ENCODE measurements around the gene IFNL4.
"Not testable (repeated sequence)": the region's sequence is repeated elsewhere in the genome, so short reads cannot be mapped to it uniquely, and the experiment has no call there.

IFNL4 gene

DNA sequence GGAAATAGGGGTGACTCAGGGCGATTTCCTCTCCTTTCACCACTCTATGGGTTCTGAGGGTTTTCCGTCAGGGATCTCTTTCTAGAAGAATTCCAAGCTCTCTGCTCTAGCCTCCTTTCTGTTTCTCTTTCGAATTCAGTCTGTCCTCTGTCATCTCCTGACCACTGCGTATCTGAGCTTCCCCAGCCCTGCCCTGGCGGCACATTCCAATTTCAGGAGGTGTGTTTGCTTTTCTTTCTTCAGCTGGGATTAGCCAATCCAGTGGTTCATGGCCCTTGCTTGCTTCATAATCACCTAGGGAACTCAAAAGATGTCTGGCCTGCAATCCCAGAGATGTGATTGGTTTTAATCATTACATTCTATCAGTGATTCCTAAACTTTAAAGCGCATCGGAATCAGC is 28.9 kb upstream of the IFNL4 start:
- TF ChIP-seq, protein P1, sequence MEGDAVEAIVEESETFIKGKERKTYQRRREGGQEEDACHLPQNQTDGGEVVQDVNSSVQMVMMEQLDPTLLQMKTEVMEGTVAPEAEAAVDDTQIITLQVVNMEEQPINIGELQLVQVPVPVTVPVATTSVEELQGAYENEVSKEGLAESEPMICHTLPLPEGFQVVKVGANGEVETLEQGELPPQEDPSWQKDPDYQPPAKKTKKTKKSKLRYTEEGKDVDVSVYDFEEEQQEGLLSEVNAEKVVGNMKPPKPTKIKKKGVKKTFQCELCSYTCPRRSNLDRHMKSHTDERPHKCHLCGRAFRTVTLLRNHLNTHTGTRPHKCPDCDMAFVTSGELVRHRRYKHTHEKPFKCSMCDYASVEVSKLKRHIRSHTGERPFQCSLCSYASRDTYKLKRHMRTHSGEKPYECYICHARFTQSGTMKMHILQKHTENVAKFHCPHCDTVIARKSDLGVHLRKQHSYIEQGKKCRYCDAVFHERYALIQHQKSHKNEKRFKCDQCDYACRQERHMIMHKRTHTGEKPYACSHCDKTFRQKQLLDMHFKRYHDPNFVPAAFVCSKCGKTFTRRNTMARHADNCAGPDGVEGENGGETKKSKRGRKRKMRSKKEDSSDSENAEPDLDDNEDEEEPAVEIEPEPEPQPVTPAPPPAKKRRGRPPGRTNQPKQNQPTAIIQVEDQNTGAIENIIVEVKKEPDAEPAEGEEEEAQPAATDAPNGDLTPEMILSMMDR (IDR thresholded peaks at IDR 0.05; ENCODE audit: insufficient read depth, missing control alignments), result no peak
- FAIRE-seq, result no peak
- DNase-seq (ENCODE audit: insufficient read length, low spot score), result no peak

DNA sequence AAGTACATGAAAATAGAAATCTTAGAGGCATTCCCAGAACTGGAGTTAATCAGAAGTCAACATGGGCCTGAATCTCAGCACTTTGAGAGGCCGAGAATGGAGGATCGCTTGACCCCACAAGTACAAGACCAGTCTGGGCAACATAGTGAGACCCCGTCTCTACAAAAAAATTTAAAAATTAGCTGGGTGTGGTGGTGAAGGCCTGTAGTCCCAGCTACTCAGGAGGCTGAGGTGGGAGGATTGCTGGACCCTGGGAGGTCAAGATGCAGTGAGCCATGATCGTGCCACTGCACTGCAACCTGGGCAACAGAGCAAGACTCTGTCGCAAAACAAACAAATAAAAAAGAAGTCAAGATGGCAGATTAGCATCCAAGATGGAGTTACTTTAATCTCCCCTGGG is 28.1 kb upstream of the IFNL4 start:
- no peak for FAIRE-seq
- TF ChIP-seq, protein P1 (IDR thresholded peaks at IDR 0.05; ENCODE audit: insufficient read depth, missing control alignments), result no peak
- DNase-seq (ENCODE audit: insufficient read length, low spot score), result no peak

DNA sequence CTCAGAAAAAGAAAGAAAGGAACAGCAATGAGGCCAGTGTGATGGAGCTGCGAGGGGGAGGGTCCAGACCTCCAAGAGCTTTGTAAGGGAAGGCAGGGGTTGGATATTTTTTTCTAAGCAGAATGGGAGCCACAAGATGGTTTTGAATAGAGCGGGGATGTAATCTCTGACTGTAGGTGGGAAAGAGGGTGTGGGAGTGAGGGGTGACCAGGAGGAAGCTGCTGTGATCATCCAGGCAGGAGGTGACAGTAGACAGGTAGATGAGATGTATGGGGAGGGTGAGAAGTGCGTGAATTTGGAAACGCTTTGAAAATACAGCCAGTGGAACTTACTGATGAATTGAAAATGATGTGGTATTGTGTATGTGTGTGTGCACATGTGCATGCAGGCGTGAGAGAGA is 26.9 kb upstream of the IFNL4 start:
- FAIRE-seq (no peak), DNase-seq (ENCODE audit: insufficient read length, low spot score) (no peak)
- TF ChIP-seq, protein P1 (IDR thresholded peaks at IDR 0.05; ENCODE audit: insufficient read depth, missing control alignments), result no peak

DNA sequence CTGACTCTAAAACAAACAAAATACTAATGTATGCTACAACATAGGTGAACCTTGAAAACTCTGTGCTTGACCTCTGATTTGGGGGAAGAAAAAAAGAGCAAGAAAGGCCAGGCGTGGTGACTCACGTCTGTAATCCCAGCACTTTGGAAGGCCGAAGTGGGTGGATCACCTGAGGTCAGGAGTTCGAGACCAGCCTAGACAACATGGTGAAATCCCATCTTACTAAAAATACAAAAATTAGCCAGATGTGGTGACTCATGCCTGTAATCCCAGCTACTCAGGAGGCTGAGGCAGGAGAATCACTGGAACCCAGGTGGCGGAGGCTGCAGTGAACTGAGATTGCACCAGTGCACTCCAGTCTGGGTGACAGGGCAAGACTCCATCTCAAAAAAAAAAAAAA is 25.2 kb upstream of the IFNL4 start:
- not testable (repeated sequence) for FAIRE-seq; DNase-seq (ENCODE audit: insufficient read length, low spot score)

DNA sequence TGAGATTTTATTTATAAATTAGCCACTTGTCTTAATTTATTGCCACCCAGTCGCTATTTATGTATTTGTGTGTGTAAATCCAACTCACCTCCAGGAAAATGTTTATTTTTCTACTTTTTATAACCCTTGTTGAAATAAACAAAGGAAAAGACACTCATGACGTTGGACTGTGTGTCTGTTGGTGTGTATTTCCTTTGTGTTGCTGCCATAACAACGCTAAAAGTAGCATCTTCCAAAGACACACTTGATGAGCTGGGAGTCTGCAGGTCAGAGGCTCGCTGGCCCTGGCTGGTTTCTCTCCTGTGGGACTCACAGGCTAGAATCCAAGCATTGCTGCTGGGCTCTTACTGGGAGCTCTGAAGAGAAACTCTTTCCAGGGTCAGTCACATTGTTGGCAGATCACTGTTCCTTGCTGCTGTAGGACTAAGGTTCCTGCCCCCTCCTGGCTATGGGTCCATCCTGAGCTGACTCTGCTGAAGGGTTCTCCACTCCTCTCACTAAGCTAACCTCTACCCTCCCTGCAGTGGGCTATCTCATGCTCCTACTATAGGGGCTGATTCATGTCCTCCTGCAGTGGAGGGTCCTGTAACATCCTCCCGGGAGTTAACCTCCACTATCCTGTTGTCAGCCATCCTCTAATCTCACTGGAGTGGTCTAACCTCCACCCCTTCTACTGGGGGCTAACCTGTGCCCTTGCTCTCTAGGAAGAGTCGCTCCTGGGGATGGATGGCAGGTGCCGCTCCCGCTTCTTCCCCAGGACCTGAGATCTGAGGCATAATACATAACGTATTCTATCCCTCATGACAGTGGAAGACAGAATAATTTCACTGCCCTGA is 21.6 kb upstream of the IFNL4 start:
- no peak for FAIRE-seq
- TF ChIP-seq, protein P1 (IDR thresholded peaks at IDR 0.05; ENCODE audit: insufficient read depth, missing control alignments), result no peak
- DNase-seq (ENCODE audit: insufficient read length, low spot score), result no peak

DNA sequence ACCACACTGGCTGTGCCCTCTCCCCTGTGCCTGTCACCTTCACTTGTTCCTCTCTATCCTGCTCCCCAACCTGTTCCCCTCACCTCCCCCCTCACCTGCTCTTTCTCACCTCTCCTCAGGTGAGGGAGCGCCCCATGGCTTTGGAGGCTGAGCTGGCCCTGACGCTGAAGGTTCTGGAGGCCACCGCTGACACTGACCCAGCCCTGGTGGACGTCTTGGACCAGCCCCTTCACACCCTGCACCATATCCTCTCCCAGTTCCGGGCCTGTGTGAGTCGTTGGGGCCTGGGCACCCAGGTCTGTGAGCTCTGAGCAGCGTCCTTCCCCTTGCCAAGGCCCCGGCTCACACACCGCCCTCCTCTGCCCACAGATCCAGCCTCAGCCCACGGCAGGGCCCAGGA is 20.7 kb upstream of the IFNL4 start:
- FAIRE-seq; DNase-seq (ENCODE audit: insufficient read length, low spot score): not testable (repeated sequence)

DNA sequence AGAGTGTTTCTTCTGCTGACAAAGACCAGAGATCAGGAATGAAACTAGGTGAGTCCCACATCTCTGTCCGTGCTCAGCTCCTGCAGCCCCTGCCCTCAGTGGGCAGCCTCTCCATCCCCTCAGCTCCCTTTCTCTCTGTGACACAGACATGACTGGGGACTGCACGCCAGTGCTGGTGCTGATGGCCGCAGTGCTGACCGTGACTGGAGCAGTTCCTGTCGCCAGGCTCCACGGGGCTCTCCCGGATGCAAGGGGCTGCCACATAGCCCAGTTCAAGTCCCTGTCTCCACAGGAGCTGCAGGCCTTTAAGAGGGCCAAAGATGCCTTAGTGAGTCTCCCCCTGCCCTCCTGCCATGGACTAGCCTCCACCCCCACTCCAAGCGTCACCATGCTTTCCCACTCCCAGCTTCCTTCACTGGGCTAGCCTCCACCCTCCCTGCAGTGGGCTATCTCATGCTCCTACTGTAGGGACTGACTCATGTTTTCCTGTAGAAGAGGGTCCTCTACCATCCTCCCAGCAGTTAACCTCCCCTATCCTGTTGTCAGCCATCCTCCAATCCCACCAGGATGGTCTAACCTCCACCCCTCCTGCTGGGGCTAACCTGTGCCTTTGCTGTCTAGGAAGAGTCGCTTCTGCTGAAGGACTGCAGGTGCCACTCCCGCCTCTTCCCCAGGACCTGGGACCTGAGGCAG is 20.0 kb upstream of the IFNL4 start:
- not testable (repeated sequence) for FAIRE-seq

DNA sequence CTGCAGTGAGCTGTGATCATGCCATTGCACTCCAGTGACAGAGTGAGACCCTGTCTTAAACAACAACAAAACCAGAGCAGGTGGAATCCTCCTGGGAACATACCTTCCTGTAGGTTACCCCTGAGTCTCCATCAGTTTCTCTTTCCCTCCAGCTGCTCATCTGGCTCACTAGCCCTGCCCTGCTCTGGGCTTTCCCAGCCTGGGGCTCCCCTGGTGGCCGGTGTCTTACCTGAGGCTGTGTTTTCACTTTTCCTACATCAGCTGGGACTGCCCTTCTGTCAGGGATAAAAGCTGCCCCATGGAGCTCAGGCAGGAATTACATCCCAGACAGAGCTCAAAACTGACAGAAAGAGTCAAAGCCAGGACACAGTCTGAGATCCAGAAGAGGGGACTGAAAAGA is 19.4 kb upstream of the IFNL4 start, which contains the start of gene IFNL2:
IFNL2 (plus strand) TSS at position 312 of the 400 bp plus-strand sequence. CDS start 173 bp downstream, outside the sequence.
- FAIRE-seq; DNase-seq (ENCODE audit: insufficient read length, low spot score): not testable (repeated sequence)

More for the DNA sequence above, 20.0 kb upstream of the IFNL4 start:
- not testable (repeated sequence) for DNase-seq (ENCODE audit: insufficient read length, low spot score)

DNA sequence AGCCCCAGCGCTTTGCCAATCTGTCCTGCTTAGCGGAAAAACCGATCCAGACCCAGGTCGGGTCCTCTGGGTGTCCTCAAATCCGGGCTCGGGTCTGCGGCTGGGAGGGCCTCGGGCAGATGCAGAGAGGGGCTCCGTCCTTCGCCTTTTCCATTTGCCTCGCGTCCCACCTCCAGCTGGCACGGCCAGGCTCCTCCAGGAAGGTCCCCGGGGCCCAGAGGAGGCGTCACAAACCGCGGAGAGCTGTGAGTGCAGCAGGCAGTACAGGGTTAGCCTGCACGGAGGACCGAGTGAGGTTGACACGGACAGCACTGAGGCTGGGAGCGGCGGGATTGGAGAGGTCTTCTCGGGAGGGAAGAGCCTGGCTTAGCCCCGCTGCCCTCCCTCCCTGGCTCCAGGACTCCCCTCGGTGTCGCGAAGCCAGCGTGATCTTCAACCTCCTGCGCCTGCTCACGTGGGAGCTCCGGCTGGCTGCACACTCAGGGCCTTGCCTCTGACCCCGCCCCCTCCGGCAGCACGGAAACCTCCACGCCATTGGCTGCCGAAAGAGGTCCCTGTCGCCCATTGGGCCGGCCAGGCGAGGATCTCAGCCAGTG is 16.8 kb upstream of the IFNL4 start:
- no peak for DNase-seq (ENCODE audit: insufficient read length, low spot score)
- TF ChIP-seq, protein P1 (IDR thresholded peaks at IDR 0.05; ENCODE audit: insufficient read depth, missing control alignments), result no peak
- FAIRE-seq, result no peak
